GM12864 (cell line): ENCODE results near the gene MAT2A.
"Not testable (repeated sequence)": the region's sequence is repeated elsewhere in the genome, so short reads cannot be mapped to it uniquely, and the experiment has no call there.

Experiments
- DNase-seq: peaks from one replicate; pipeline ENCODE4 v3.0.0-alpha.2; 2011; ENCODE audit warnings: low read depth
- H3K4me3 ChIP-seq: 2 replicates; pipeline ENCODE4 v1.5.1; 2011; ENCODE audit warnings: mild to moderate bottlenecking, low read depth, low read length, control low read depth
- TF ChIP-seq, protein P1 (sequence below): IDR thresholded peaks from 2 replicates; pipeline ENCODE4 v1.5.1; 2011; ENCODE audit warnings: low read depth, mild to moderate bottlenecking, moderate library complexity, low read length, control low read depth, inconsistent platforms; ENCODE audit errors: missing control alignments

MAT2A gene

DNA sequence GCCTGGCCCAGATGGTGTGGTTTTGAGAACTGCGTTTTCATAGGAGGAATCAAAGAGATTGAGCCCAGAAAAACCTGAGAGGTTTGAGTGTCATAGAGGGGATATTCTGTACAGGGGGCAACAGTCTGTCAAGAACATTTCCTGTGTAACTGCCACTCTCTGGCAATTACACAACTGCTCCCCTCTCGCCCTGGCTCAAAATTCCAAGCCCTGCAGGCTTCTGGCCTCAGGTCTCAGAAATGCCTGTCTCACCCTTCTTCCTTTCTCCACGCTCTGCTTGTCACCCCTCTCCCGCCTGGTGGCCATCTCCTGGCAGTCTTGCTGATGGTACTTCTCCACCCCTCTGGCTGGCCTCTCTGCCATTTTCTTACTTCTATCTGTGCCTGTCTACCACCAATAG, 49.3 kb downstream of the MAT2A start:
- no peak for DNase-seq
- no peak overlapping the region for H3K4me3 ChIP-seq
- TF ChIP-seq, protein P1, sequence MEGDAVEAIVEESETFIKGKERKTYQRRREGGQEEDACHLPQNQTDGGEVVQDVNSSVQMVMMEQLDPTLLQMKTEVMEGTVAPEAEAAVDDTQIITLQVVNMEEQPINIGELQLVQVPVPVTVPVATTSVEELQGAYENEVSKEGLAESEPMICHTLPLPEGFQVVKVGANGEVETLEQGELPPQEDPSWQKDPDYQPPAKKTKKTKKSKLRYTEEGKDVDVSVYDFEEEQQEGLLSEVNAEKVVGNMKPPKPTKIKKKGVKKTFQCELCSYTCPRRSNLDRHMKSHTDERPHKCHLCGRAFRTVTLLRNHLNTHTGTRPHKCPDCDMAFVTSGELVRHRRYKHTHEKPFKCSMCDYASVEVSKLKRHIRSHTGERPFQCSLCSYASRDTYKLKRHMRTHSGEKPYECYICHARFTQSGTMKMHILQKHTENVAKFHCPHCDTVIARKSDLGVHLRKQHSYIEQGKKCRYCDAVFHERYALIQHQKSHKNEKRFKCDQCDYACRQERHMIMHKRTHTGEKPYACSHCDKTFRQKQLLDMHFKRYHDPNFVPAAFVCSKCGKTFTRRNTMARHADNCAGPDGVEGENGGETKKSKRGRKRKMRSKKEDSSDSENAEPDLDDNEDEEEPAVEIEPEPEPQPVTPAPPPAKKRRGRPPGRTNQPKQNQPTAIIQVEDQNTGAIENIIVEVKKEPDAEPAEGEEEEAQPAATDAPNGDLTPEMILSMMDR: no peak

DNA sequence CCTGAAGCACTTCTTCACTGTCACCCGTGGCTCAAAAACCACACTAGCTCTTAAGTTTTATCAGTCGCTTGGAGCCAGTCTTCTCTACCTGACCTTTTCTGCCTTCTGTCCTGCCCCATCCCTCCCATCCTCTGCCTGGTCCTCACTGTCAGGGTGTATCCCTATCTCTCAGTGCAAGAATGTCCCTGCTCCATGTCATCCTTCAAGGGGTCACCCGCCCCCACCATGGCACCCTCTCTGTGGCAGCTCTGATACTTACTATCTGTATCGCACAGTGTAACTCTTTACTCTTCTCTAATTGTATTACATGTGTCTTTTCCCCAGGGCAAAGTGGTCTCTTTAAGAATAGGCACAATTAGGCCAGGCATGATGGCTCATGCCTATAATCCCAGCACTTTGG, 49.7 kb downstream of the MAT2A start:
- TF ChIP-seq, protein P1: no peak
- no peak for DNase-seq
- H3K4me3 ChIP-seq: no peak overlapping the region

DNA sequence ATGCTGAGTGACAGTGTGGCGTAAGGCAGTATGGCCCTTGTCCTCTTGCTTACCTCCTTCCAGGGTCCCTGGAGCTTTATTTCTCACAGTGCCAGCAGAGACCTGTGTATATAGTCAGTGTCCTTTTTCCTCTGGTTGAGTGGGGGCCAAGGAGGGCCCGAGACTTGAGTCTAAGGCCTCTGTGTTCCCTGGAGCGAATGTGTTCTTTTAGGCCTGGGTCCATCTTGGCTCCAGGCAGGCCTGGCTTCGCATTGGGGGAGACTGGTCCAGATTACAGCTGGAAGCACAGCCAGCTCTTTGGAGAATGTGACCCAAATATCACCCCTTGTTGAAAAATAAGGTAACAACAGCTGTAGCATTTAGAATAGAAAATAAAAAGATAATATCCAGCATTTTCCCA, 50.2 kb downstream of the MAT2A start:
- no peak overlapping the region for H3K4me3 ChIP-seq
- TF ChIP-seq, protein P1: no peak
- no peak for DNase-seq

DNA sequence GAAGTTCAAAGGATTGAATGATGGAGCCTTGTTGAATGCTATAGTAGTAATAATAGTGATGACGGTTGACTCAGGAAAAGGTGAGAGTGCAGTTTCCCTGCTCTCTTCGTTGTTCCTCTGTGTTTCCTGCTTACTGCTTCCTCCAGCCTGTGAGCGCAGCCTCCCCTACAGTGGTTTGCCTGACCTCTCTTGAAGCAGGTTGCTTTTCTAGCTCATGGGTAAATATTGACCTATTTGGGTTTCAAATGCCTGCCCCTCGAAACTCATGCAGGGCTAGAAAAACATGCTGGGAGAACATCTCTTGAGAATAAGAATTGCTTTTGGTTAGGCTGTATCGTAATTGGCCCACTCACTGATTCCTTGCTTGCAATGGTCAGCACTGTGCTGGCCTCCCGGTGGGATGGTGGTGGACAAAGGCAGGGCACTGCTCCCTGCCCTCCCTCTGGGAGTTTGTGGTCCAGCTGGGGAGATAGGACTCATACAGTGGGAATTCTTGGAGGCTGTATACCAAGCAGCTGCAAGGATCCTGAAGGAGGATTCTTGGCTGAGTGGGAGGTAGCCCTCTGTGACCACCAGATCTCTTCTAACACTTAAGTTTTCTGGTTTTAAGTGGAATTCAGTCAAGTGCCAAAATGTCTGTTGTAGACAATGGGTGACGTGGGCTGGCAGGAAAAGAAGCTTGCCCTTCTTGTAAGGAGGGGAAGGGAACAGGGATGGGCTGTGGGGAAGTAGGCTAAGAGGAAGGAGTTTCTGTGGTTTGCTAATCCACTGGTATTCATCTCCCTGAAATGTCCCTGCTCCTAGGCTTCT, 51.2 kb downstream of the MAT2A start:
- TF ChIP-seq, protein P1: no peak
- no peak for DNase-seq
- no peak overlapping the region for H3K4me3 ChIP-seq

DNA sequence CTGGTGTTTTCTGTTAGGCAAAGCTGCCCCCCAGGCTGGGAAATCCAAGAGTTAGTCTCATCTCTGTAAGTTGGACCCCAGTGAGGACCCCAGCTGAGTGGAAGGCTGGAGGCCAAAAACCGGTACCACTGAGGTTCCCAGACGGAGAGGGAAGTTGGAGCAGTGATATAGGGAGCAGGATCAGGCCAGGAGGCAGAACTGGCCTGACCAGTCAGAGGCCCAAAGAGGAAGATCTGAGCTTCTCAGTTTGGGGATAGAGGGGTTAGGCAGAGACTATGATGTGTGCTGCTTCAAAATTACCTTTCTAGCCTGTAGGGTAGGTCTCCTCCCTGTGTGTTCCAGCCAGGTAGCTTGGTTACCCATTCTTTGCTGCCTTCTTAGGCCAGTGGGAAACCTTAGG, 52.0 kb downstream of the MAT2A start:
- DNase-seq: no peak
- TF ChIP-seq, protein P1: no peak
- H3K4me3 ChIP-seq: no peak overlapping the region

DNA sequence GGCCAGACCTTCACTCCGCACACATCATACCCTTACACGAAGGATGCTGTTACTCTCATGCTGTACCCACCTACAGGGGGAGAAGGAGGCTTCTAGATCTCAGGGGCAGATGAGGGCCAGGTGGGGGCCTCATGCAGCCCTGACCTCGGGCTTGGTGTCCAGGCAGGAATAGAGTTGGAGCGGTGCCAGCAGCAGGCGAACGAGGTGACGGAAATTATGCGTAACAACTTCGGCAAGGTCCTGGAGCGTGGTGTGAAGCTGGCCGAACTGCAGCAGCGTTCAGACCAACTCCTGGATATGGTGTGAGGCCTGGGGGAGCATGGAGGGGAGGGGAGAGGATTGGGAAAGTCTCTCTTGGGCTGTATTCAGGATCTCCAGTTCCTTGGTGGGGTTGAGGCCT, 52.6 kb downstream of the MAT2A start:
- no peak overlapping the region for H3K4me3 ChIP-seq
- TF ChIP-seq, protein P1: no peak
- no peak for DNase-seq

DNA sequence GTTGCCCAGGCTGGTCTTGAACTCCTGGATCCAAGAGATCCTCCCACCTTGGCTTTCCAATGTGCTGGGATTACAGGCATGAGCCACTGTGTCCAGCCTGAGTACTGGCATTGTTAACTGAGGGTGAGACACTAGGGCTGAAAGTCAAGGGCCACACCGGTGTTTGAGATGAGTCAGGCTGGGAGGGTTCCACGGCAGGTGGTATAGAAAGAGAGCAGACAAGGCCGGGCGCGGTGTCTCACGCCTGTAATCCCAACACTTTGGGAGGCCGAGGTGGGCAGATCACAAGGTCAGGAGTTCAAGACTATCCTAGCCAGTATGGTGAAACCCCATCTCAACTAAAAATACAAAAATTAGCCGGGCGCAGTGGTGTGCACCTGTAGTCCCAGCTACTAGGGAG, 53.3 kb downstream of the MAT2A start:
- H3K4me3 ChIP-seq, DNase-seq: not testable (repeated sequence)

DNA sequence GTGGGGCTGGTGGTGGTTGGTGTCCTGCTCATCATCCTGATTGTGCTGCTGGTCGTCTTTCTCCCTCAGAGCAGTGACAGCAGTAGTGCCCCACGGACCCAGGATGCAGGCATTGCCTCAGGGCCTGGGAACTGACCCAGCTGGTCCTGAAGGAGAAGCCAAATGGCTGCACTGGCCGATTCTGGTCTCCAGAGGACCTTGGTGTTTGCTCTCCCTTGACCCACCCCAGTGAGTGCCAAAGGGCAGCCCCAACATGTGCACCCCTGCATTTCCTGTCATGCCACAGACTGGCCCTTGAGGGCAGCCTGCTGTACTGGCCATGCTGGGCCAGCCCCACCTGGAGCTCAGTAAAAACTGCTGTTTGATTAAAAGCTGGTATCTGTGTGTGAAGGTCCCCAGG, 54.1 kb downstream of the MAT2A start:
- TF ChIP-seq, protein P1: no peak
- no peak for DNase-seq
- no peak overlapping the region for H3K4me3 ChIP-seq
